H1 (cell line): ENCODE measurements around the gene CMTR1. TPM values are rescaled to one million over a fixed set of nuclear protein-coding genes. Genes with fewer than 3 reads are reported as not detected.

ENCODE experiments used
- CTCF ChIA-PET: fragments of 300-600 bp; sonication (Branson Sonifier 250); formaldehyde crosslinking; loops from one replicate; lab custom pipeline; 2021; ENCODE audit not compliant: partially characterized antibody; lab: Charles Lee
- POLR2A ChIA-PET: fragments of 300-600 bp; sonication (Branson Sonifier 250); formaldehyde crosslinking; loops from one replicate; lab custom pipeline; 2021; ENCODE audit warnings: inconsistent platforms; ENCODE audit not compliant: partially characterized antibody; lab: Charles Lee
- DNase-seq, 2 experiments: peaks; one replicate each; pipeline versions ENCODE4 v3.0.0 to v3.0.0-alpha.2; 2010 to 2022; ENCODE audit warnings: low spot score in 2 of 2, low read depth in 1 of 2, mixed read lengths in 1 of 2
- FAIRE-seq: peaks from 2 replicates; lab custom pipeline; 2011; peaks lifted over from hg19 to GRCh38; lab: Jason Lieb, UNC
- H2AFZ ChIP-seq: 2 replicates; pipeline ENCODE4 v1.8.1; 2012; ENCODE audit warnings: low read length, inconsistent platforms
- H2AK5ac ChIP-seq: 2 replicates; pipeline ENCODE4 v1.6.1; 2013; ENCODE audit warnings: low read depth, low read length
- H2BK120ac ChIP-seq: replicated peaks from 2 replicates; pipeline ENCODE3; 2013; ENCODE audit warnings: low read depth, low read length, inconsistent platforms
- H2BK12ac ChIP-seq: 2 replicates; pipeline ENCODE4 v1.6.1; 2013; ENCODE audit warnings: low read depth, low read length
- H2BK15ac ChIP-seq: 2 replicates; pipeline ENCODE4 v1.6.1; 2013; ENCODE audit warnings: low read length
- H2BK20ac ChIP-seq: 2 replicates; pipeline ENCODE4 v1.6.1; 2013; ENCODE audit warnings: low read length
- H2BK5ac ChIP-seq: 2 replicates; pipeline ENCODE4 v1.6.1; 2013; ENCODE audit warnings: low read depth, low read length
- H3K14ac ChIP-seq: 2 replicates; pipeline ENCODE4 v1.6.1; 2013; ENCODE audit warnings: inconsistent platforms; ENCODE audit not compliant: insufficient read length
- H3K18ac ChIP-seq: 2 replicates; pipeline ENCODE4 v1.6.1; 2013; ENCODE audit warnings: low read length; ENCODE audit errors: extremely low read depth
- H3K23ac ChIP-seq: 2 replicates; pipeline ENCODE4 v1.6.1; 2013; ENCODE audit warnings: inconsistent platforms; ENCODE audit not compliant: insufficient read length
- H3K23me2 ChIP-seq: 2 replicates; pipeline ENCODE4 v1.6.1; 2013; ENCODE audit warnings: low read depth, low read length
- H3K27ac ChIP-seq: 2 replicates; pipeline ENCODE4 v1.6.1; 2011; ENCODE audit warnings: low read depth, low read length, inconsistent platforms
- H3K27me3 ChIP-seq, 4 experiments: replicated peaks in 1 of 4; 1 replicate in 1 of 4; 2 replicates in 3 of 4; pipeline versions ENCODE4 v1.6.1 to v1.8.1; 2011 to 2013; ENCODE audit warnings: low read length in 3 of 4, mild to moderate bottlenecking in 3 of 4, inconsistent platforms in 2 of 4, mixed read lengths in 2 of 4, moderate library complexity in 1 of 4; ENCODE audit not compliant: control insufficient read depth in 3 of 4, insufficient read depth in 3 of 4; ENCODE audit errors: extremely low read depth in 1 of 4
- H3K36me3 ChIP-seq, 4 experiments: 2 replicates each; pipeline versions ENCODE4 v1.6.1 to v1.8.1; 2011 to 2013; ENCODE audit warnings: mild to moderate bottlenecking in 4 of 4, low read length in 3 of 4, moderate library complexity in 2 of 4, control low read depth in 1 of 4, inconsistent platforms in 1 of 4; ENCODE audit not compliant: insufficient read depth in 4 of 4, control insufficient read depth in 2 of 4
- H3K4ac ChIP-seq: replicated peaks from 2 replicates; pipeline ENCODE3; 2013; ENCODE audit warnings: low read length, low read depth, mixed read lengths, inconsistent platforms; ENCODE audit not compliant: insufficient read length
- H3K4me1 ChIP-seq, 4 experiments: replicated peaks in 1 of 4; 1 replicate in 1 of 4; 2 replicates in 3 of 4; pipeline versions ENCODE4 v1.6.1 to v1.8.1; 2011 to 2013; ENCODE audit warnings: low read length in 3 of 4, inconsistent platforms in 2 of 4, mixed read lengths in 1 of 4; ENCODE audit not compliant: insufficient read depth in 4 of 4, control insufficient read depth in 3 of 4
- H3K4me2 ChIP-seq, 2 experiments: 2 replicates each; pipeline versions ENCODE4 v1.6.1 to v1.8.1; 2011 to 2013; ENCODE audit warnings: low read depth in 2 of 2, low read length in 2 of 2, control low read depth in 1 of 2, inconsistent platforms in 1 of 2, mild to moderate bottlenecking in 1 of 2; ENCODE audit not compliant: insufficient read depth in 1 of 2
- H3K4me3 ChIP-seq, 4 experiments: fragments of 200-600, 300-600 bp in 1 of 4; sonication (generic), shearing (Covaris generic), sonication (Bioruptor Twin) in 1 of 4; 2 replicates each; pipeline versions ENCODE4 v1.5.1 to v1.8.1; 2011 to 2016; ENCODE audit warnings: low read length in 4 of 4, low read depth in 3 of 4, control low read depth in 2 of 4, inconsistent platforms in 2 of 4, mild to moderate bottlenecking in 2 of 4, mixed read lengths in 1 of 4, moderate library complexity in 1 of 4; ENCODE audit not compliant: insufficient read depth in 2 of 4; ENCODE audit errors: extremely low read depth in 1 of 4
- H3K56ac ChIP-seq: replicated peaks from 2 replicates; pipeline ENCODE3; 2013; ENCODE audit warnings: low read depth, mild to moderate bottlenecking, mixed read lengths, low read length, inconsistent platforms; ENCODE audit not compliant: insufficient read length
- H3K79me1 ChIP-seq: 2 replicates; pipeline ENCODE4 v1.6.1; 2013; ENCODE audit warnings: low read depth, low read length, control low read depth
- H3K79me2 ChIP-seq, 2 experiments: 2 replicates each; pipeline versions ENCODE4 v1.6.1 to v1.8.1; 2012 to 2013; ENCODE audit warnings: low read length in 2 of 2, mild to moderate bottlenecking in 2 of 2, inconsistent platforms in 1 of 2; ENCODE audit not compliant: insufficient read depth in 2 of 2, control insufficient read depth in 1 of 2
- H3K9ac ChIP-seq, 4 experiments: replicated peaks in 1 of 4; 1 replicate in 1 of 4; 2 replicates in 3 of 4; pipeline versions ENCODE4 v1.6.1 to v1.8.1; 2011 to 2013; ENCODE audit warnings: low read depth in 3 of 4, low read length in 3 of 4, control low read depth in 2 of 4, mild to moderate bottlenecking in 2 of 4, moderate library complexity in 2 of 4, inconsistent platforms in 1 of 4; ENCODE audit errors: extremely low read depth in 1 of 4
- H3K9me3 ChIP-seq, 2 experiments: 2 replicates each; pipeline versions ENCODE4 v1.6.1 to v1.8.1; 2012 to 2013; ENCODE audit warnings: mild to moderate bottlenecking in 2 of 2, moderate library complexity in 2 of 2, control low read depth in 1 of 2, inconsistent platforms in 1 of 2, low read depth in 1 of 2, low read length in 1 of 2, mixed read lengths in 1 of 2; ENCODE audit not compliant: insufficient read depth in 2 of 2
- H4K20me1 ChIP-seq, 2 experiments: replicated peaks in 1 of 2; 2 replicates each; pipeline versions ENCODE3 to v1.8.1; 2011 to 2013; ENCODE audit warnings: inconsistent platforms in 2 of 2, low read length in 2 of 2, mild to moderate bottlenecking in 1 of 2; ENCODE audit not compliant: insufficient read depth in 2 of 2, control insufficient read depth in 1 of 2
- H4K5ac ChIP-seq: 2 replicates; pipeline ENCODE4 v1.6.1; 2013; ENCODE audit warnings: low read length, low read depth, mixed read lengths, inconsistent platforms; ENCODE audit not compliant: insufficient read length
- H4K8ac ChIP-seq: 2 replicates; pipeline ENCODE4 v1.8.0; 2013; ENCODE audit warnings: mild to moderate bottlenecking, moderate library complexity, low read length, inconsistent platforms; ENCODE audit not compliant: insufficient read depth; ENCODE audit errors: extremely low read depth
- H4K91ac ChIP-seq: replicated peaks from 2 replicates; pipeline ENCODE3; 2013; ENCODE audit warnings: low read length, mixed read lengths, inconsistent platforms; ENCODE audit not compliant: insufficient read length
- NANOG ChIP-seq: IDR thresholded peaks from 2 replicates; pipeline ENCODE4 v1.6.1; 2011; ENCODE audit warnings: low read length, low read depth, mild to moderate bottlenecking, inconsistent platforms; ENCODE audit not compliant: insufficient read depth, poor library complexity, severe bottlenecking
- ZNF274 ChIP-seq: IDR thresholded peaks from 2 replicates; pipeline ENCODE4 v1.7.0; 2012; ENCODE audit warnings: low read length, borderline replicate concordance; ENCODE audit errors: extremely low read depth
- WGBS, 2 experiments: shearing (Covaris generic) in 1 of 2; methylation state at CpG; one replicate each; pipeline versions ENCODE4 v1.1.6 to v1.1.7; 2013 to 2015; ENCODE audit warnings: low lambda C conversion rate in 2 of 2, mixed read lengths in 2 of 2, inconsistent platforms in 1 of 2, low coverage in 1 of 2, missing lambda C conversion rate in 1 of 2; ENCODE audit not compliant: insufficient replicate concordance in 2 of 2, insufficient coverage in 1 of 2, insufficient read length in 1 of 2; ENCODE audit errors: extremely low coverage in 1 of 2, missing lambda C conversion rate in 1 of 2; 5-methylcytosine and 5-hydroxymethylcytosine counted together
- polyA plus RNA-seq, 7 experiments: library from polyadenylated mRNA; depleted of rRNA in 3 of 7; stranded (reverse) in 5 of 7; unstranded in 2 of 7; fragments of >200 nt in 5 of 7; fragments of 200-250 nt in 2 of 7; gene quantifications; 1 replicate in 5 of 7; 2 replicates in 1 of 7; 4 replicates in 1 of 7; pipeline versions ENCODE4 v1.2.1 to v1.2.3, GENCODE V29; 2011 to 2013; ENCODE audit warnings: missing spikeins in 2 of 7, mixed read lengths in 2 of 7
- total RNA-seq: library from RNA; stranded (reverse); fragmentation: NEBNext Ultra II Directional; extraction: Animal tissue kit (Norgen Biotek cat#: 25700); gene quantifications from 2 replicates; pipeline ENCODE4 v1.2.1, GENCODE V29; 2021

Gene CMTR1
- total and polyA plus RNA-seq, 2 of the 8 experiments (the other 6 are each of a cell fraction or from before 2014, with no cell fraction given): 15.2 to 33.1 TPM

DNA sequence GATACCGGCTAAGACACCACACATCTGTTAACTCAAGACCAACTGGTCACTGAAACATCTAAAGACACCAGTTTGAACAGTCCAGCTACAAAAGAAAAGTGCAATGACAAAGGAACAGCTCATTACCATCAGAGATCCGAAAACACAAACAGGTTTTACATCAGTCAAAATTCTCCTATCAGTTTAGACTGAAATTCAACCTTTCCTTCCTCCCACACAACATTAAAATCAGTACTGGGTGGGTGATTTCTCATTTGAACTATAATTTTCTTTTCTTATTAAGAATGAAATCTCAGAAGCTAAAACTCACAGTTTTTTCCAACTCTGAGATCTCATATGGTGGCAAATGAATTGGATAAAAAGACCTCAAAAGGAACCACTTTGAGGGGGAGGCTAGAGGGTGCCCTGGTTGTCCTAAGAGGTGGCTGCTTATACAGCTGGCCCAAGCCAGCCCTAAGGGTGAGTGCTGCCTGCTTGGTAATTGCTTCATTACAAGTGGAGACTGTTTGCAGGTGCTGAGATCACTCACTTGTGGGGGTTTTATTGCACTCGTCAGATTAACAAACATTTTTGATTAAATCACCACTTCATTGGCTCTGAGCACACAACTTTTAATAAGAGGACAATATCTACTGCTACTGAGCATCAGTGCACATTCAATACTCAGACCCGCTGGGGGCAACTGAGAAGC is 62.4 kb downstream of the CMTR1 start:
- Histone ChIP-seq H3K79me1 (no peaks in the 10 kb centered on the region), H3K4me1 (peaks cover 10 to 22% (median 16%) of the 10 kb centered on the region in 4 experiments)

More for the DNA sequence above, 62.4 kb downstream of the CMTR1 start:
- Histone ChIP-seq H3K9ac (no peak overlapping the region), H3K18ac (no peak overlapping the region), H2AK5ac (no peak overlapping the region), H2BK20ac (no peak overlapping the region), H2BK120ac (no peak overlapping the region), H4K91ac (no peak overlapping the region), H3K56ac (no peak overlapping the region), H3K4ac (no peak overlapping the region), H2BK12ac (no peak overlapping the region), H2AFZ (no peak overlapping the region), H2BK15ac (no peak overlapping the region), H3K23ac (no peak overlapping the region), H3K4me3 (no peak overlapping the region), H3K27me3 (peaks cover 0 to 2% (median 0%) of the 10 kb centered on the region in 4 experiments; a peak in 1 of 7 replicates), H3K23me2 (peaks cover 4% of the 10 kb centered on the region), H4K5ac (no peak overlapping the region), H3K27ac (no peak overlapping the region), H4K8ac (no peak overlapping the region), H3K79me2 (no peaks in the 10 kb centered on the region), H3K9me3 (no peaks in the 10 kb centered on the region), H4K20me1 (no peaks in the 10 kb centered on the region), H3K36me3 (no peaks in the 10 kb centered on the region), H3K14ac (no peak overlapping the region), H2BK5ac (no peak overlapping the region), H3K4me2 (no peak overlapping the region)
- DNase-seq: no peak
- TF ChIP-seq NANOG: no peak
- no peak for TF ChIP-seq ZNF274
- no peak for FAIRE-seq
- POLR2A ChIA-PET: no interaction called here
- CTCF ChIA-PET: interaction anchor here (0.8 to 3.6 kb wide), 8 partner anchors 10 to 198 kb away, joined by 3 to 16 read pairs (median 4); no protein-coding TSS in a partner anchor
- 81% methylated on average over 4 of the region's 4 CpGs; no CpG with 5 or more reads in 1 of the 2 experiments for WGBS, 2 experiments
